SK-N-MC (cell line): ENCODE data around the gene GGT7.

Experiments
- EZH2 ChIP-seq: fragments of 200-600 bp; sonication (generic); IDR thresholded peaks from one replicate; pipeline ENCODE4 v1.6.1; 2017; ENCODE audit warnings: antibody characterized with exemption
- FOXP2 ChIP-seq: optimal IDR thresholded peaks from 2 replicates; pipeline ENCODE3; 2011; ENCODE audit warnings: mild to moderate bottlenecking, moderate library complexity; ENCODE audit not compliant: insufficient read depth; ENCODE audit errors: extremely low read length, control extremely low read depth
- POLR2AphosphoS5 ChIP-seq: IDR thresholded peaks from 2 replicates; pipeline ENCODE4 v1.6.1; 2012; ENCODE audit warnings: mild to moderate bottlenecking, low read depth, low read length, borderline replicate concordance

GRCh38 chr20:34907616-34908469, 35.2 kb upstream of the GGT7 start:
- TF ChIP-seq EZH2 = no peak
- TF ChIP-seq POLR2AphosphoS5 = peak; percentile 49; the same call in 1 of the 2 replicates
- no peak for TF ChIP-seq FOXP2
